Stimulated activated CD8-positive, alpha-beta memory T cell treated with anti-CD3 and anti-CD28 coated beads, Interleukin-12 subunit alpha, Interleukin-12 subunit beta, amount 100 ng/mL, for 1 hour (primary cell): Measurements from ENCODE around the gene CYSTM1.

Experiments used
- DNase-seq: peaks from one replicate; pipeline ENCODE4 v3.0.0-alpha.2; 2020; ENCODE audit warnings: low read depth

CYSTM1 gene

GRCh38 chr5:140236891-140237598, 62.1 kb downstream of the CYSTM1 start:
- DNase-seq: no peak

- no peak for DNase-seq
Observed at GRCh38 chr5:140238756-140239155, 63.8 kb downstream of the CYSTM1 start.

- DNase-seq: no peak
Observed at GRCh38 chr5:140239461-140239860, 64.5 kb downstream of the CYSTM1 start.

DNA sequence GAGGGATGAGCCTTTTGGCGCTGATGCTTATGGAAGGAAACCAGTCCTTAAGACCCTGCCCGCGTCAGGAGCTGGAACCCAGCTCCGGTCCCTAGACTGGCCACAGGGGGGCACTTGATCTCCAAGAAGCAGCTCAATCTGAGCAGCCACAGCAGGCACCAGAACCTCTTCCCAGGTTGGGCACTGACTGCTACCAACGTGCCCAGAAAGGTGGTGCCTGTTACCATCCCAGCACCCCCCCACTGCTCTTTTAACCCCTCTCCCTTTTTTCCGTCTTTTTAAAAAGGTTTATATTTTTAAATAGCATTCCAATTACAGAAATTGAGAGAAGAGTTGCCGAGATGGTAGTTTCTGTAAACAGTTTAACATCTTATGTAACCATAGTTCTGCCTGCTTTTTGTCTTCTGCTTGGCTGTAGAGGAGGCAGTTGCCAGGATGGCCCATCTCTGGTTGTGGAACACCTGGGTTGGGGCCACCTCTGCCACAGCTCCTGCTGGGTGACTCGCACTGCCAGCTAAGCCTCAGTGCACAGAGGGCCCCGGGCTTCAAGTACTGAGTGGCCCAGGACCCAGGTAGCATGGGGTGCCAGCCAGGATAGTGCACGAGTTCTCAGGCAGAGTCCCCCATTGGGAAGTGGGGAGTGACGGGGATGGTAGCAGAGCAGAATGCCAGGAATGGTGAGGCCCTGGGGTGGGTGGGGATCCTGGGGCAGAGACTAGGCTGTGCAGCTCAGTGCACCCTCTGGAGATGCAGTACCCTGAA, 65.1 kb downstream of the CYSTM1 start:
- peak; percentile 15 for DNase-seq

GRCh38 chr5:140240987-140241706, 66.2 kb downstream of the CYSTM1 start:
- DNase-seq: no peak

DNA sequence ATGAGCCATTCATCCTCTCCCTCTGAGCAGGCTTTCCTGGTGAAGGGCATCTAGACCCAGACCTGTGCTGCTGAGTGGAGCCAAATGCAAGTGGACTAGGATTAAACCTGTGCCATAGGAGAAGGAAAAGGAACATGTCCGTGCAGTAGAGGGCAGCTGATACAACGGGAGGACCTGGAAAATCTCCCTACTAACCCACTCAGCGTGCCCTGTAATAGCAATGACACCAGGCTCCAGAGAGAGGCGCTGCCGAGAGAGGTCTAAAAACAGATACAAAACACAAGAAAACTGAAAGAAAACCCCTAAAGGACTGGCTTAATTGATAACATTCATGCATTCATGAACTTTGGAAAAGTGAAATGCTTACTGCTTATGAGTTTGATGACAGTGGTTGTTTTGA, 67.1 kb downstream of the CYSTM1 start:
- no peak for DNase-seq

DNA sequence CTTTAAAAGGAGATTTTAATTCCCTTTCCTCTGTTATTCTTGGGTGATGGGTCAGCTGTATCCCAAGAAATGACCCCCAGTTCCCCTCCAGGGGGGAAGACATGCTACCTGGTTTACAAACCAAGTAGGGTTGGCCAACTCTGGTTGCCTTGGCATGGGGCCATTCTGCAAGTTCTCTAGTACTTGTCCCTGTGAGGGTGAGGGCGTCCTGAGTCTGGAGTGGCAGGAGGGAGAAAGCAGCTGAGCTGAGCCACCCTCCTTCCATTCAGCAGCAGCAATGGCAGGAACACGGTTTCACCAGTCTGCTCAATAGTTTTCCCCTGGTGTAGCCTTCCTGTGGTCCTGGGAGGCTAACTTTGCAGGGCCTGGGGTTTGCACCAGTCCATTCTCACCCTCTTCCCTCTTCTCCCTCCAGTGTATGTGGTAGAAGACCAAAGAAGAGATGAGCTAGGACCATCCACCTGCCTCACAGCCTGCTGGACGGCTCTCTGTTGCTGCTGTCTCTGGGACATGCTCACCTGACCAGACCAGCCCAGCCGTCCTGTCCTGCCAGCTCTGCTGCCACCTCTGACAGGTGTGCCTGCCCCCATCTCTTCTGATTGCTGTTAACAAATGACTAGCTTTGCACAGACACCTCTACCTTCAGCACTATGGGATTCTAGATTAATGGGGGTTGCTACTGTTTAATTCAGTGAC, 68.0 kb downstream of the CYSTM1 start:
- no peak for DNase-seq

DNA sequence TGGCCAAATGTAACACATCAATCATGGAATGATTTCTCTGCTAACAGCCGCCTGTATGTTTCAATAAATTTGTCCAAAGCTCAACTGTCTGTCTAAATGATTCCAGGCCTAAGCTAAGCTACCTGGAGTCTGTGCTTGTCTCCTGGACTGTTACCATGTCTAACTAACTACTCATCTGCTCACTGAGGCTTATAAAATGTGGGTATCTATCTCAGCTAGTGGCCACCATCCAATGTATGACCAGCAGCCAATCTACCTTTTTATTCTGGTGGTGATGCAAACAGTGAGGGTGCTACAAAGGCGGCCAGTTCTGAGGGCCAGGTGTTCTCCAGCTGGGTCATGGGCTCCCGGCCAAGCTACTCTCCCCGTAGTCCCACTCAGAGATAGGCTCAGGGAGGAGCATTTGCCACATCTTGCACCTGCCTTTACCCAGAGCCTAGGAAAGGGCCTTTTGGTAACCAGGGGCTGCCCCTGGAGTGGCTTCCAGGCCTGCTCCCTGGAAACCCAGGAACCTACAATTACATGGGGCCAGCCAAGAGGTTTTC, 68.8 kb downstream of the CYSTM1 start:
- no peak for DNase-seq

- peak; percentile 43 for DNase-seq
Observed at GRCh38 chr5:140244525-140245025, 69.6 kb downstream of the CYSTM1 start.

- DNase-seq: no peak
Observed at GRCh38 chr5:140245341-140245740, 70.4 kb downstream of the CYSTM1 start.

GRCh38 chr5:140245926-140246325, 70.9 kb downstream of the CYSTM1 start:
- DNase-seq: no peak

GRCh38 chr5:140246378-140247122, 71.6 kb downstream of the CYSTM1 start:
- DNase-seq: no peak

- no peak for DNase-seq
Observed at GRCh38 chr5:140248414-140248813, 73.4 kb downstream of the CYSTM1 start.

DNA sequence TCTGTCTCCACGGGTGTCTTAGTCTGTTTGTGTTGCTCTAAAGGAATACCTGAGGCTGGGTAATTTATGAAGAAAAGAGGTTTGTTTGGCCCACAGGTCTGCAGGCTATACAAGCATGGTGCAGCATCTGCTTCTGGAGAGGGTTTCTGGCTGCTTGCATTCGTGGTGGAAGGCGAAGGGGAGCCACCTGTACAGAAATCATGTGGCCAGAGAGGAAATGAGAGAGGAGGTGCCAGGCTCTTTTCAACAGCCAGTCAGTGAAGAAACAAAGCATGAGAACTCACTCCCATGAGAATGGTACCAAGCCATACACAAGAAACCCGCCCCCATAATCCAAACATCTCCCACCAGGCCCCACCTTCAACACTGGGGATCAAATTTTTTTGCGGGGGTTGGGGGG, 74.5 kb downstream of the CYSTM1 start:
- DNase-seq: no peak

- DNase-seq: no peak
Observed at GRCh38 chr5:140250386-140250785, 75.4 kb downstream of the CYSTM1 start.

- DNase-seq: peak; percentile 13
Observed at GRCh38 chr5:140251527-140251973, 76.6 kb downstream of the CYSTM1 start.

DNA sequence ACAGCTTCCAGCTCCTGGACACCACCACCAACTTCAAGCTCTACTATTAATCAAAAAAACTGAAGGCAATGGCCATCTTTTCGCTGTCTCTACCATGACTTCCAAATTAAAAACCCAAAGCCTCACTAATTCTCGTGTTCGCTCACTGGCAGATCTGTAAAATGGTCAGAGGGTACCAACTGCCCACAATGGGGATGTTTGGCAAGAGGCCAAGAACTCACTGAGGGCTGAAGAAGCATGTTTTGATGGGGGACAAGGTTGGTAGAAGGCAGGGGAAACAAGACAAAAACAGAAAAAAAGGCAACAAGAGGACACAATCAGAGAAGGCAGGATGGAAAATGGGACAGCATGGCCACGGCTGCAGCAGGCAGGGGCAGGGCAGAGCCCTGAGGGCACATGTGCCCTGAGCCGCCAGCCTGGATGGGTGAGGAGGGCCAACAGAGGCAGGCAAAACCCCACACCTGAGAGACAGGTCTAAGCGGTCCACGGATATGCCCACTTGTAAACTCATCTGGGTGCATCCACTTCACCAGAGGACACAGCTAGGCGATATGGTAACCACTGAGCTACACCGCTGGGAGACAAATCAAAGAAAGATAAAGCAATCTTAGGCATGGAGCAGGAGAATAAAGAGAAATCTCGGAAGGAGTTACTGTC, 77.6 kb downstream of the CYSTM1 start:
- DNase-seq: no peak

- DNase-seq: no peak
Observed at GRCh38 chr5:140253985-140254384, 79.0 kb downstream of the CYSTM1 start.

- no peak for DNase-seq
Observed at GRCh38 chr5:140255460-140256157, 80.6 kb downstream of the CYSTM1 start.

DNA sequence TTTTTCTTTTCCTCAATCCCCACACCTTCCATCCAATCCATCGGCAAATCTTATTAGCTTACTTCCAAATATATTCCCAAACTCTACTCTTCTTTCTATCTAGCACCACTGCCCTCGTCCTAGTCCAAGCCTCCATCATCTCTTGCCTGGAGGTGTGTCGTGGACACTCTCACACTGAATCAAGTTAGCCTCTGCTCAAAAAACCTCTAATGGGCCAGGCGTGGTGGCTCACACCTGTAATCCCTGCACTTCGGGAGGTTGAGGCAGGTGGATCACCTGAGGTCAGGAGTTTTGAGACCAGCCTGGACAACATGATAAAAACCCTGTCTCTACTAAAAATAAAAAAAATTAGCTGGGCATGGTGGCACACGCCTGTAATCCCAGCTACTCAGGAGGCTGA, 81.7 kb downstream of the CYSTM1 start:
- DNase-seq: no peak
